NCI-H2196 (cell line): ENCODE measurements around the gene EDEM1.
"Not testable (repeated sequence)": the region's sequence is repeated elsewhere in the genome, so short reads cannot be mapped to it uniquely, and the experiment has no call there.

Experiments
- DNase-seq: peaks from one replicate; lab custom pipeline; 2025; ENCODE audit not compliant: unreplicated experiment; lab: John Stamatoyannopoulos, UW

Gene EDEM1

DNA sequence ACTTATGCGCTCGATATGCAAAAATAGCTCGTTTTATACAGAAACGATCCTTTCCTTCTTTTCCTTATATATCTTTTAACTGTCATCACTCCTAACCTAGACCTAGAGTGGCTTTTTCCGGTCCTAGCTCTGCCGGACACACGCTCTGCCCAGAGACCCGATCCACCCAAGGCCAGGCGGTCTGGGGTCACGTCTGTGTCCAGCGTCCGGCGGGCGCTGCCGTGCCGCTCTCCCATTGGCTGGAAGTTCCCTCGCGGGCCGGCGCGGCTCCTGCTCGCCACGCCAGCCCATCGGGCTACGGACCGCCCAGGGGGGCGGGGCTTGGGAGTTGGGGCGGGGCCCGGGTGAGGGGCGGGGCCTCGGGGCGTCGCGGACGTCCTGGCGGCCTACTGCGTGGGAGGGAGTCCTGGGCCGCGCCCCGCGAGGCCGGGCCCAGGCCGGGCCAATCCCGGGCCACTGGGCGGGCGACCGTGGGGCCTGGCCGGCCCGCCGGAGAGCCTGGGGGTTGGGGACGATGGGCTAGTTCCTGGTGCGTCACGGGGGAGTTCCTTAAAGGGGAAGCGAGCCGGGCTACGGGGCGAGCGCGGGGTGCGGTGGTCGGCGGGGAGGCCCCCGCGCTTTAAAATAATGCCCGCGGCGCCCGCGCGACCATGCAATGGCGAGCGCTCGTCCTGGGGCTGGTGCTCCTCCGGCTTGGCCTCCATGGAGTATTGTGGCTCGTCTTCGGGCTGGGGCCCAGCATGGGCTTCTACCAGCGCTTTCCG lies at the start of gene EDEM1:
Gene EDEM1 (plus strand): TSS at position 552 of the 764 bp plus-strand sequence. CDS start 99 bp downstream, at position 651.
- DNase-seq, result peak; percentile 75

DNA sequence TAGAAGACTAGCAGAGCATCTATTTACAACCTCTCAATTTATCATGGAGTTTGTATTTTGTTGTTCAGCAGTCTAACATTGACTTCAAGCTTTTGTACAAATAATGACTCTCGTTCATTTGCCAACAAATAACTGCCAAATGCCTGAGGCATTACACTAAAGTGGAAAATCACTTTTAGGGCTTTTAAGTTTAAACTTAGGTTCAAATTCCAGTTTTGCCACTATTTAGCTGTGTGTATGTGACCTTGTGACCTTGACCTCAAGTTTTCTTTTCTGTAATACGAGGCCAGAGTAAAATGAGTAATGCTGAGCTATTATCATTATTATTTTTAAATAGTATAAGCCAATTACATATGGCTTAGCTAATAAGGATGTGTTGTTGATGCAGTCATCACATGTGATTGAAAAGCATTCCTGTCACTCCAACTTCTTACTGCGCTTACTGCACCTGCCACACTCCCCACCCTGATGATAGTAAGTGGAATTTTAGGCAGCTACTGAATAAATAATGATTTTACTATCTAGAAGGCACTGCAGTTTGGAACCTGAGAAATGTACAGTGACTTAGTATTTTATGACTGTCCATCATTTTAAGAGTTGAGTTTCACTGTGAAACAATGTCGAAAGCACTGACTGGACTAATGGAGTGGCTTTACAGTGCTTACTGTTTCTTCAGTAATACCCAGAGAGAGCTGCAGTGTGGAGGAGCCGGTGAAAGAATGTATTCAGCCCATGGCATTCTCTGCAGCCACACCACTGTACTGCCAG lies 49.1 kb upstream of the EDEM1 start:
- DNase-seq, result no peak

DNA sequence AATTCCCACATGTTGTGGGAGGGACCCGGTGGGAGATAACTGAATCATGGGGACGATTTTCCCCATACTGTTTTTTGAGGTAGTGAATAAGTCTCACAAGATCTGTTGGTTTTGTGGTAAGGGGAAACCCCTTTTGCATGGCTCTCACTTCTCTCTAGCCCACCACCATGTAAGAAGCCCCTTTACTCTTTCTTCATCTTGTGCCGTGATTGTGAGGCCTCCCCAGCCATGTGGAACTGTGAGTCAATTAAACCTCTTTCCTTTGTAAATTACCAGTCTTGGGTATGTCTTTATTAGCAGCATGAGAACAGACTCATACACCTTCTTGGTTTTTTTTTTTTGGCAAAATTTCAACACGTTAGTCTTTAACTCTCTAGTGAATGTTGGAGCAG lies 47.3 kb upstream of the EDEM1 start:
- DNase-seq, result no peak

DNA sequence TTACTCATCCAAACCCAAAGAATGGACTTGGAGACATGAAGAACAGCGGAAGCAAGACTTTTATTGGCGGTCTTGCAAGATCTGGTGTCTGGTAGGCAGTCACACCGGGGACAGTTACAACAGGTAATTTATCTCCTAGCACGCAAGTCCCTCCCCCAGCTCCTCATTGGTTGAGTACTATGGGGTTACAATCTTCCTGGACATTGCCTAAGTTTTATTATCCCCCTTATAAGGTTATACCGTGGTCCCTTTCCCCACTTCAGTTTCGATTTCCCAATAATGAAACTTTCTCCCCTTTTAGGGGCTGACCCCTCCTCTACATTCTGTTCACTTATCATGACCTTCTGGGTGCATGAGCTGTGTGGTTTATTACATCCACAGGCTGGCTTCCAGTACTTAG lies 46.7 kb upstream of the EDEM1 start:
- no peak for DNase-seq

DNA sequence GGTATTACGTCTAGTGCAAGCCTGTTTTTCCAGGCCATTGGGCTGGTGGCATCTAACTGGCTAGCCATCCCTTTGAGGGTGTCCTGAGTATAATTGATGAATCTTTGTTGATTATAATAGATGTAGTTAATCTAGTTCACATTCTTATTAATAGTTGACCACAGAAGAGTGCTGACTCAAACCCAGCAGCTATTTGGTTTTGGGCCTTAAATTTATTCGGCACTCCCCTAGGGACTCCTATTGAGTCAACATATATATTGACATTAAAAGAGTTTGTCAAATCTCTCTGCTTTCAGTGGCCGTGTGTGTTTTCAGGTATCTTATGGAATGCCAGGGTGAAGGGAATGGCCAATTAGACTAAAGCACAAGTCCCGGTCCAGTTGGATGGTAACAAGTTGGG lies 45.7 kb upstream of the EDEM1 start:
- DNase-seq, result no peak

DNA sequence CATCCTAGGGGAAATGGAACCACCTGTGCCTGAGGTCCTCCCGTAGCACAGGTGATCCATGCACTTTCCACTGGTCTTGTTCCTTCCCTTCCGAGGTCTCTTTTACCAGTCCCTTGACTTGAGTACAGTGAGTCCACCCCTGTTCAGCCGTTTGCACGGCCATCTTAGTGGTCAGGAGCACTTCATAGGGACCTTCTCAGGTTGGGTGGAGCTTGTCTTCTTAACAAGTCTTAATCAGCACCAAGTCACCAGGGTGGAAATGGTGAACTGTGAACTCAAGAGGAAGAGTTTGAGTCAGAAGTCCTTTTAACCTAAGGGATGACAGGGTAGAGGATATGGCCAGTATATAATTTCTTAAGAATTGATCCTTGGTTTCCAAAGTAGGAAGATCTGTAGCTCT lies 44.0 kb upstream of the EDEM1 start:
- DNase-seq, result no peak

DNA sequence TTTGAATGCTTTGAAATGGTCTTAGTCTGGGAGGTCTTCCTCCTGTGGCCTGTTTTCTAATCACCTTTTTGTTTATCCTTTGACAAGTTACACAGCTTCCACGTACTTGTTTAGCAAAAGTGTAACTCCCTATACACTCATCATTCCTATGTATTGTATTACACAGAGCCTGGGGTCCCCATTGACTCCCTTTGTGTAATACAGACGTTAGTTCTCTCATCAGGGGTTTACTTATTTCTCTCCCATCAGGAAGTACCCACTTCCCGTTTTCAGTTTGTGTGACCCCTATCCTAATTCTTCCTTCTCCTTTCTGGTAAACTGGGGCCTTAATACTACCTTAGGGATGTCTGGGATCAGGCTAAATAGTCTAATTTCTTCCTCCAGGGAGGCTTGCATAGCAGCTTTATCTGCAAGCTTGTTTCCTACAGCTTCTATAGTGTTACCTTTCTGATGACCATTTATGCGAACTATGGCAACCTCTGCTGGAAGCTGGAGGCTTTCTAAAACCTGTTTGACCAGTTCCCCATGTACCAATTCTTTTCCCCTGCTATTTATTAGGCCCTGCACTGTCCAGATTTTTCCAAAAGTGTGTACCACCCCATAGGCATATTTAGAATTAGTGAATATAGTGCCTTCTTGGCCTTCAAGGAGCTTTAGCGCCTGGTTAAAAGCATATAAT lies 43.1 kb upstream of the EDEM1 start:
- peak; percentile 17 for DNase-seq

DNA sequence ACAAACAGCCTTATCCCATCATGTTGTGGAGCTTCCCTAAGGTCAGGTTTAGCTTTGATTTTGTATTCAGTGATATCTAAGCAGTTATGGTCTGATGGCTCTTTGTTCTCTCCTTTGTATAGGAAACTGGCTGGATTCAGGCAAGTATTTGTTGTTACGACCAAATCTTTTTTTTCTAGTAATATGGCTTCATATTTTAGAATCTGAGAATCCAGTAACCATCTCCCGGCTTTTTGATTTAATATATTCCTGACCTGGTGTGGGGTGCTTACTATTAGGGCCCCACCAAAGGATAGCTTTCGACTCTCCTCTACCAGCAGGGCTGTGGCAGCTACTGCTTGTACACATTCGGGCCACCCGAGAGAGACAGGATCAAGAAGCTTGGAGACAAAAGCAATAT lies 42.4 kb upstream of the EDEM1 start:
- no peak for DNase-seq

DNA sequence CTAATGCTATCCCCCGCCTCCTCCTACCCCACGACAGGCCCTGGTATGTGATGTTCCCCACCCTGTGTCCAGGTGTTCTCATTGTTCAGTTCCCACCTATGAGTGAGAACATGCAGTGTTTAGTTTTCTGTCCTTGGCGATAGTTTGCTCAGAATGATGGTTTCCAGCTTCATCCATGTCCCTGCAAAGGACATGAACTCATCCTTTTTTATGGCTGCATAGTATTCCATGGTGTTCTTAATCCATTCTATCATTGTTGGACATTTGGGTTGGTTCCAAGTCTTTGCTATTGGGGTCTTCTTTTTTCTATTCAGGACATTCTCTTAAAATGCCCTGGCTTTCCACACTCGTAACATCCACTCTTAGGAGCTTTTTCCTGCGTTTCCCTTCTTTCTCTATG lies 40.4 kb upstream of the EDEM1 start:
- not testable (repeated sequence) for DNase-seq

DNA sequence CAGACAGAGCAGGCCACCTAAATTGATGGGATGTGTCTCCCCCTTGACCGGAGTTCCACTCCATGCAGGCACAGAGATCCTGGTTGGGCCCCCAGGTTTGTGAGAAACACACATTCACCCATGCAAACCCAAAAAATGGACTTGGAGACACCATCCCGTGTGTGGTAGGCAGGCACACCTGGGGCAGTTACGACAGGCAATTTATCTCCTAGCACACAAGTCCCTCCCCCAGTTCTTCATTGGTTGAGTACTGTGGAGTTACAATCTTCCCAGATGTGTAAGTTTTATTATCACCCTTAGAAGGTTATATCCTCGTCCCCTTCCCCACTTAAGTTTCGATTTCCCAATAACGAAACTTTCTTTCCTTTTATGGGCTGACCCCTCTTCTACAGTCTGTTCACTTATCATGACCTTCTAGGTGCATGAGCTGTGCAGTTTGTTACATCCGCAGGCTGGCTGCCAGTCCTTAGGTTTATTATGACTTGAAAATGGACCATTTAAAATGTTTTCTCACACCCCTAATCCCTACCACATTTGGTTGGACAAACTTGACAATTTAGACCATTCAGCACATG lies 38.1 kb upstream of the EDEM1 start:
- DNase-seq, result no peak

DNA sequence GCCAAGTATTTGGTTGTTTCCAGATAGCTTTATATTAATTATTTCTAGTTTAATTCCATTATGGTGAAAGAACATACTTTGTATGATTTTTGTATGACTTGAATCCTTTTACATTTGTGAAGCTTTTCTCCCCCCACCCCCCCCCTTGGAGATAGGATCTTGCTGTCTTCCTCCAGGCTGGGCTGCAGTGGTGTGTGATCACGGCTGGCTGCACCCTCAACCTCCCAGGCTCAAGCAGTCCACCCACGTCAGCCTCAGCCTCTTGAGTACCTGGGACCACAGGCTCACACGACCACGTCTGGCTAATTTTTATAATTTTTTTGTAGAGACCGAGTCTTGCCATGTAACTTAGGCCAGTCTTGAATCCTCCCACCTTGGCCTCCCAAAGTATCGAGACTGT lies 35.9 kb upstream of the EDEM1 start:
- no peak for DNase-seq

DNA sequence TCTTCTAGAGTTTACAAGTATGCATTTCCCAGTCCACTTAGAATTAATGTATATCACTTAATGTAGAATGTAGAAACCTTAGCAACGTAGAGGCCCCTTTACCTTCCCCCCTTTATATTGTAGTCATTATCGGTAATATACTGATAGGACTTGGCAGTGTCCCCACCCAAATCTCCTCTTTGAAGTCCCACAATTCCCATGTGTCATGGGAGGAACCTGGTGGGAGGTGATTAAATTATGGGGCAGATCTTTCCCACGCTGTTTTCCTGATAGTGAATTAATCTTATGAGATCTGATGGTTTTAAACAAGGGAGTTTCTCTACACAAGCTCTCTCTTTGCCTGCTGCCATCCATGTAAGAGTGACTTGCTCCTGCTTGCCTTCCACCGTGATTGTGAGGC lies 34.4 kb upstream of the EDEM1 start:
- DNase-seq, result no peak

DNA sequence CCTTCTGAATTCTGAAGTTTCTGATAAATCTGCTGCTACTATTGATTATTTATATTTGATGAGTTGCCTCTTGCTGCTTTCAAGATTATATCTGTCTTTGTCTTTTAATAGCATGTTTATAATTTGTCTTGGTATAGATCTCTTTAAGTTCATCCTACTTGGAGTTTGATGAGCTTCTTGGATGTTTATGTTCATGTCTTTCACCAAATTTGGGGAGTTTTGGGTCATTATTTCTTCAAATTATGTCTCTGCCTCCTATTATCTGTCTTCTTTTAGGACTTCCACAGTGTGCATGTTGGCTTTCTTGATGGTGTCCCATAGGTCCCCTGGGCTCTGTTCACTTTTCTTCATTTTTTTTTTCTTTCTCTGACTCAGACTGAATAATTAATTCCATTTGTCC lies 32.3 kb upstream of the EDEM1 start:
- DNase-seq, result no peak

DNA sequence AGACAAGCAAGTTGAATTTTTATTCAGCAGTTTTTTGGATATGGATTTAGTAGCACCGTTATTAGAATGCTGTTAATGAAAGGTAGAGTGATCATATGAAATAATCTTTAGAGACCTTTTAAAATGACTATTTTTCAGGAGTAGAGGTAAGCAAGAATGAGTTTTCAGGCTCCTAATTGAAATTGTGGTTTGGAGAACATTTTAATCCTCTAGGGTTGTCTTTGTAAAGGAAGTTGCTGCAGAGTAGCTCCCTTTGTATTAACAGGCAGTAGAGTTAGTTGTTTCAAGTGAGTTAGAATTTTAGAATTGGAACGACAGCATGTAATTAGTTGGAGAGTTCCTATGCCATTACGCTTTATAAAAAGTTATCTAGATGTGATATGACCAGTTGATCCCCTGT lies 27.2 kb upstream of the EDEM1 start:
- DNase-seq, result no peak

DNA sequence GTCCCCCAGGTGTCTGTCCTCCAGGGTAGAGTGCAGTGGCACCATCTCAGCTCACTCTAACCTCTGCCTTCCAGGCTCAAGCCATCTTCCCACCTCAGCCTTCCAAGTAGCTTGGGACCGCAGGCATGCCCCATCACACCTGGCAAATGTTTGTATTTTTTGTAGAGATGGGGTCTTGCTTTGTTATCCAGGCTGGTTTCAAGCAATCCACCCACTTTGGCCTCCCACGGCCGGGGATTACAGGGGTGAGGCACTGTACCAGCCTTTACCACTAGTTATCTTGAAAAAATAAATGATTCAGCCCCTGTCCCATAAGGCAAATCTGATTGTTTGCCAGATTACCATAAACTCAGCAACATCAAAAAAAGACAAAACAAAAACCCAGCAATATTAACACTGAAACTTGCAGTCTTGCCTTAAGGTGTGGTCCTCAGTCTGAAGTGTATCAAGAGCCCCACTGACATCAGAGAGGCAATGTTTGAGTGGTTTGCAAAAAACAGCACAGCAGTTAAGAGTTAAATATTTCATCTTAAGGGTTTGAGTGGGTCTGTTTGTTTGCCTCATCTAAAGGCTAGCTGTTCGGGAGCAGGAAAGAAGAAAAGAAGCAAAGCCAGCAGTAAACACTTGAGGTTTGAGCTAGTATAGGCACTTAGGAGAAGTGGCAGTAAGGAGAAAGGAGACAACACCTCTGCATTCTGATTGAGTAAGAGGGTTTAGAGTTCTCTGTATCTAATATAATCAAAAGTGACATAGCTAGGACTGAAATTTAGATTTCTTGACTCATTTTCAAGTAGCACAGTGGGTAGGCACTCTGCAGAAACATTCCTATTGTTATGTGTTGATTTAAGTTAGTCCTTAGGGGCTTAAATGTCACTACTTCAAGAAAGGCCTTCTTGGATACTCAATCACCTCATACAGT lies 26.3 kb upstream of the EDEM1 start:
- DNase-seq, result no peak

DNA sequence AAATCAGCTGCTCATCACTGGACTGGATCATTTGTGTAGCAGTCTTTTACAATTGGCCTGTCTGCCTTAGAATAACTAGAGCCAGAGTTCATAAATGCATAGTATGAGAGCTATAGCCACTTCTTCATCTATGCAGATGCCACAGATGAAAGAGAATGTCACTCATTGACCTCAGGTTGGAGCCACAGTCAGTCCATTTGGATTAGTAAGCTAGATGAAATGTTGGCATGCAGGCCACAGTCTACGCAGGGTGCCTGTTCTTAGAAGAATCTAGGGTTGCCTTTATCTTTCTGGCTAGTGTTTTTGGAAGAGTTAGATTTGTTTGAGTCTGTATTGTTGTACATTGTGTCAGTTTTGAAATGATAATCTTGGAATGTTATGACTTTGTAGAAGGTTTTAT lies 25.4 kb upstream of the EDEM1 start:
- no peak for DNase-seq

DNA sequence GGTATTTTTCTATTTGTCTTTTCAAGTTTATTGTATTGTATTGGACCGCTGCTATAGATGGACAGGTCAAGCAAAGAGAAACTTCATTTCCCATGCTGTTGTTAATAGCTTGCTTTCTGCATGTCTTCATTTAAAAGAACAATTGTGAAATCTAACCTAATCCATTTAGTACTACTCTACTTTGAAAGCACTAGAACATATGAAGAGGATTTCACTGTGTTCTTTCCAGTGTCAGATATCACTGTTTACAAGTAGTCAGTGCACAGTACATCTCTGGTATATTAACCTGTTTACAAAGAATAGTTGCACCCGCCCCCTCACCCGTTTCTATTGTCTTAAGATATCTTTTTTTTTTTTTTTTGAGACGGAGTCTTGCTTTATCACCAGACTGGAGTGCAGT lies 21.8 kb upstream of the EDEM1 start:
- no peak for DNase-seq

DNA sequence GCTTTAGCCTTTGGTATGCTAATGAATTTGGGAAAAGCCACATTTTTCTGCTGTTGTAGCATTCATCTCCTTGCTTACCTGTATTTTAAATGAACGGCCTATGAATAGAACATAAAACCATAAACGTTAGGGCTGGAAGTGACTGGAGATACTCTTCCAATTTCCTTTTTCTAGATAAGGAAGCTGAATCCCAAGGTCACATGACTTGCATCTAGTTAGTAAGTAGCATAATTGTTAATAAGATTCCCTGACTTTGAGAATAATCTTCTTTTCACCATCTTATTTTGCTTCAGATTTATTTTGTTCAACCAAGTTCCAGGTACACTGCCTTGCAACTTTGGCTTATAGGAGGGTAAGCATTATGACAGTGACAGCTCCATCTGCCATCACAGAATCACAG lies 20.7 kb upstream of the EDEM1 start:
- DNase-seq, result no peak

DNA sequence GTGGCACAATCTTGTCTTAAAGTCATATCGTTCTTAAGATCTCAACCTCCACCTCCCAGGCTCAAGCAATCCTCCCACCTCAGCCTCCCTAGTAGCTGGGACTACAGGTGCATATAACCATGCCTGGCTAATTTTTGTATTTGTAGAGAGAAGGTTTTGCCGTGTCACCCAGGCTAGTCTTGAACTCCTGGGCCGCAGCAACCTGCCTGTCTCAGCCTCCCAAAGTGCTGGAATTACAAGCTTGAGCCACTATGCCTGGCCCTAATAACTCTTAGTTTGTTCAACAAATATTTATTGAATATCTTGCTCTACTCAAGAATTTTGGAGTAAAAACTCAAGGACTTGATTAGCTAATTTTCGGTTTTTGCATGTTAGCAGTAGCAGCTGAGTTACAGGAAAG lies 19.4 kb upstream of the EDEM1 start:
- no peak for DNase-seq

DNA sequence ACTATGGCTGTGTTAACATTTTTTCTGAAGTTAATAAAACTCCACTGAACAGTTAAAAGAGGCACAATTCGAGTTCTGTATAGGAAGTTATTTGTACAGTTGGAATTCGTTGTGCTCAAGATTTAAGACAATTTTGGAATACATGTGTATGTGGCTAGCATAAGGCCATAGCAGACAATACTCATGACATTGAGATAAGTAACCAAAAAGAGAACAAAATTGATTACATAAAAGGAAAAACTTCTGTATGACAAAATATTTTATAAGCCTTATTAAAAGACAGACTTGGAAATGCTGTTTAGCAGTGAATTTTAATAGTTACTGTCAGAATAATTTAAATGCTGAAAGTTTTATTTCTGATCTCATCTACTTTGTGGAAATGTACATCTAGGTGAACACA lies 17.7 kb upstream of the EDEM1 start:
- DNase-seq, result no peak

DNA sequence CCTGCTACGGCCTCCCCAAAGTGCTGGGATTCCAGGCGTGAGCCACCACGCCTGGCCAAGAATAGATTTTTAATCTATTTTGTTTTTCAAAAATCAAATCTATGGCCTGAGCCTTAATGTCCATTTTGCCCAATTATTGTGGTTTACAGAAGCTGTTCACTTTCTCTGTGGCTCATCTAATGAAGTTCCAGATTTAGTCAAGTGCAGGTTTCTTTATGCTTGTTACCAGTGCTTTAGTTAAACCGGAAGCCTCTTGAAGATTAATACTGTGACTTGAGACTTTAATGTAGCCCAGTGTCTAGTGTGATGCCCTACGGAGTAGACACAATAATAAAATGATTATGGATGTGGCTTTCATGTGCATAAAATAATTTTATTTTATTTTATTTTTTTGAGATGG lies 16.5 kb upstream of the EDEM1 start:
- no peak for DNase-seq
